Suprapubic skin (tissue), 4 donors: ENCODE results near the gene KIRREL3. TPM values are rescaled to one million over a fixed set of nuclear protein-coding genes. Genes with fewer than 3 reads are reported as not detected.

Source experiments
- DNase-seq, 2 donors: peaks; one replicate each; pipeline ENCODE4 v3.0.0-alpha.2; 2019; ENCODE audit warnings: low spot score in 2 of 2
- H3K27ac ChIP-seq: fragments of 200-600 bp; sonication (generic); one replicate; pipeline ENCODE4 v1.5.1; 2019
- H3K27me3 ChIP-seq: fragments of 200-600 bp; sonication (generic); one replicate; pipeline ENCODE4 v1.5.1; 2019
- H3K36me3 ChIP-seq: fragments of 200-600 bp; sonication (generic); one replicate; pipeline ENCODE4 v1.5.1; 2019
- H3K4me1 ChIP-seq: fragments of 200-600 bp; sonication (generic); one replicate; pipeline ENCODE4 v1.5.1; 2019
- H3K4me3 ChIP-seq: fragments of 200-600 bp; sonication (generic); one replicate; pipeline ENCODE4 v1.5.1; 2019; ENCODE audit warnings: mild to moderate bottlenecking
- H3K9me3 ChIP-seq: fragments of 200-600 bp; sonication (generic); one replicate; pipeline ENCODE4 v1.5.1; 2019
- EP300 ChIP-seq: sonication (generic); formaldehyde crosslinking; IDR thresholded peaks from one replicate; pipeline ENCODE4 v1.6.1; 2017; ENCODE audit warnings: antibody characterized with exemption
- POLR2A ChIP-seq, 2 donors: fragments of 450-650 bp; IDR thresholded peaks; one replicate each; pipeline ENCODE4 v1.6.1; 2017; ENCODE audit warnings: antibody characterized with exemption in 2 of 2, mild to moderate bottlenecking in 2 of 2, moderate library complexity in 2 of 2
- POLR2AphosphoS5 ChIP-seq, 3 donors: sonication (generic); formaldehyde crosslinking; IDR thresholded peaks; one replicate each; pipeline ENCODE4 v1.6.1; 2017; ENCODE audit warnings: antibody characterized with exemption in 3 of 3
- WGBS: methylation state at CpG from one replicate; pipeline ENCODE4 v1.1.5; 2018; 5-methylcytosine and 5-hydroxymethylcytosine counted together
- total RNA-seq, 4 donors: library from RNA; depleted of rRNA; stranded (reverse); fragments of >200 nt; gene quantifications; one replicate each; pipeline ENCODE4 v1.1.0, GENCODE V29; 2016
- TF ChIP-seq, protein P1 (sequence below), 2 donors: fragments of 200-600 bp in 1 of 2; fragments of 450-650 bp in 1 of 2; sonication (generic) in 1 of 2; IDR thresholded peaks; one replicate each; pipeline ENCODE4 v1.5.1; 2016 to 2019; ENCODE audit warnings: antibody characterized with exemption in 2 of 2, mild to moderate bottlenecking in 1 of 2, moderate library complexity in 1 of 2

The KIRREL3 gene
- total RNA-seq, 4 donors from 2014 or later: 0.17 TPM; not detected in 3

- Histone ChIP-seq H3K27me3 (no peaks in the 10 kb centered on the region), H3K4me3 (no peak overlapping the region), H3K4me1 (peaks cover 5% of the 10 kb centered on the region), H3K36me3 (no peaks in the 10 kb centered on the region), H3K9me3 (no peaks in the 10 kb centered on the region), H3K27ac (no peak overlapping the region)
- TF ChIP-seq, protein P1, sequence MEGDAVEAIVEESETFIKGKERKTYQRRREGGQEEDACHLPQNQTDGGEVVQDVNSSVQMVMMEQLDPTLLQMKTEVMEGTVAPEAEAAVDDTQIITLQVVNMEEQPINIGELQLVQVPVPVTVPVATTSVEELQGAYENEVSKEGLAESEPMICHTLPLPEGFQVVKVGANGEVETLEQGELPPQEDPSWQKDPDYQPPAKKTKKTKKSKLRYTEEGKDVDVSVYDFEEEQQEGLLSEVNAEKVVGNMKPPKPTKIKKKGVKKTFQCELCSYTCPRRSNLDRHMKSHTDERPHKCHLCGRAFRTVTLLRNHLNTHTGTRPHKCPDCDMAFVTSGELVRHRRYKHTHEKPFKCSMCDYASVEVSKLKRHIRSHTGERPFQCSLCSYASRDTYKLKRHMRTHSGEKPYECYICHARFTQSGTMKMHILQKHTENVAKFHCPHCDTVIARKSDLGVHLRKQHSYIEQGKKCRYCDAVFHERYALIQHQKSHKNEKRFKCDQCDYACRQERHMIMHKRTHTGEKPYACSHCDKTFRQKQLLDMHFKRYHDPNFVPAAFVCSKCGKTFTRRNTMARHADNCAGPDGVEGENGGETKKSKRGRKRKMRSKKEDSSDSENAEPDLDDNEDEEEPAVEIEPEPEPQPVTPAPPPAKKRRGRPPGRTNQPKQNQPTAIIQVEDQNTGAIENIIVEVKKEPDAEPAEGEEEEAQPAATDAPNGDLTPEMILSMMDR (IDR thresholded peaks at IDR 0.05): no peak
- TF ChIP-seq POLR2AphosphoS5 (IDR thresholded peaks at IDR 0.05) (no peak), EP300 (no peak), POLR2A (IDR thresholded peaks at IDR 0.05) (no peak)
- DNase-seq: no peak
- WGBS: 73% methylated on average over 12 of the region's 14 CpGs
Measured at GRCh38 chr11:126477535-126478305, 522.9 kb downstream of the KIRREL3 start.

DNA sequence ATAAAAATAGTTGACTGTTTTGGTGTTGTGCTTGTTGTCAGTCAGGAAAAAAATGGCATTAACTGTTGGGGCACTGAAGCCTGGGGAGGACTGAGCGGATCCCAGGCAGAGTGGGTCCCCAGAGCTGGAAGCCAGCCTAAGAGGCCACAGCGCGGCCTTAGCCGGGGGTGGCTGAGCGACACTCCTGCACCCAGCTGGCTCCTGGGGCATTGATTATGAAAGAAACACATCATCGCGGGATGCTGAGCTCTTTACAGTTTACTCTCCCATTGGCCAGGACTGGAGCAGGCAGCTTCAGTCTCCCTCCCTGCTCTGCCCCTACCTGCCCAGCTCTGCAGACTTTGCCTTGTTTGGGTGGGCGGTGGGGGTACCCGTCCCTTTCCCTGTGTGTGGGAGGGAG lies 523.6 kb downstream of the KIRREL3 start:
- DNase-seq: no peak
- H3K4me1 ChIP-seq: peaks cover 5% of the 10 kb centered on the region
- no peak overlapping the region for H3K27ac ChIP-seq
- 78% methylated on average over 9 of the region's 9 CpGs for WGBS
- H3K36me3 ChIP-seq: no peaks in the 10 kb centered on the region
- TF ChIP-seq POLR2AphosphoS5 (IDR thresholded peaks at IDR 0.05) (no peak), EP300 (no peak), POLR2A (IDR thresholded peaks at IDR 0.05) (no peak)
- TF ChIP-seq, protein P1 (IDR thresholded peaks at IDR 0.05): no peak
- no peaks in the 10 kb centered on the region for H3K9me3 ChIP-seq
- H3K27me3 ChIP-seq: no peaks in the 10 kb centered on the region
- H3K4me3 ChIP-seq: no peak overlapping the region

- no peaks in the 10 kb centered on the region for H3K27me3 ChIP-seq
- H3K27ac ChIP-seq: no peak overlapping the region
- no peaks in the 10 kb centered on the region for H3K36me3 ChIP-seq
- no peaks in the 10 kb centered on the region for H3K9me3 ChIP-seq
- TF ChIP-seq, protein P1 (IDR thresholded peaks at IDR 0.05): no peak
- TF ChIP-seq EP300 (no peak), POLR2AphosphoS5 (IDR thresholded peaks at IDR 0.05) (no peak), POLR2A (IDR thresholded peaks at IDR 0.05) (no peak)
- no peak for DNase-seq
- H3K4me3 ChIP-seq: no peak overlapping the region
- 76% methylated on average over 13 of the region's 15 CpGs for WGBS
- peaks cover 5% of the 10 kb centered on the region for H3K4me1 ChIP-seq
Measured at GRCh38 chr11:126476266-126476924, 524.2 kb downstream of the KIRREL3 start.

DNA sequence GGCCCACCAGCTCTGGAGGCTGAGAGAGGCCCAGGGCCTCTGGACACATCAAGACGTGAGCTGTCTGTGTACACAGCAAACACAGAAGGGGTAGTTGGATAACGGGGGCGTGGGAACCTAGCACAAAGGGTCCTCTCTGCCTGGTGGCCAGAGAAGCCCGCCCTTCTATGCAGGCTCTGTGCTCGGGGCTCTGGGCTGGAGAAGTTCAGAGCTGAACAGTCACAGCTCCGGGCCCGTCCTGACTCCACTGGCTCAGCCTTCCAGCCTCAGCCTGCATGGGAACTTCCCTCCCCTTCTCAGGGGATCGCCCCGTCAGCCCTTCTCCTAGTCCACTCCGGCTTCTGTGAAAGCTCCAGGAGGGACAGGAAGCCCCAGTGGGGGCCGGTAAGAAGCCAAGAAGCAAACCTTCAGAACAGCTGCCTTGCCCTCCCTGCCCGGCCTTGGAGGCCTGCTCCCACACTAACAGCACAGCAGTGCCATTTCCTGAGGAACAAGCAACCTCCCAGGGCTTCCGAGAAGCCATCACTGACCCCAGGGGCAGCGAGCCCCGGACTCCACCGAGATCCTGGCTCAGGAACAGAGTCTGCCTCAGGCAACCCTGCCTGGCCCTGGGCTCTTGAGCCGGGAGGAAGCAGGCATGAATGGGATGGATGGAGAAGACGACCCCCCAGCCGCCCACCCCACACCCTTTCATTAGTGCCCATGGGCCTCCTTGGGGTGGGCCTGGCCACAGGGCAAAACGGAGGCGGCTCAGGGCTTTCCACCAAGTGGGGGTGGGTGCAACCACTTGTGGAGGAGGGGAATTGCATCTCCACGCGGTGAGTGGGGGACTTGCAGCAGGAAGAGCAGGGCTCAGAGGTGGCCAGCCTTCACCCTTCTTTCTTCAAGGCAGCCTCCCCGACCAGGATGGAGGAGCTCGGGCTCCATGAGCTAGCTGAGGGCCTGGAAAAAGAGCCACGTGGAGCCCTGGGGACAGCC lies 525.3 kb downstream of the KIRREL3 start:
- no peaks in the 10 kb centered on the region for H3K27me3 ChIP-seq
- no peak overlapping the region for H3K4me3 ChIP-seq
- DNase-seq: no peak
- no peaks in the 10 kb centered on the region for H3K9me3 ChIP-seq
- WGBS: 78% methylated on average over 20 of the region's 26 CpGs
- no peaks in the 10 kb centered on the region for H3K36me3 ChIP-seq
- H3K27ac ChIP-seq: no peak overlapping the region
- peaks cover 1% of the 10 kb centered on the region for H3K4me1 ChIP-seq
- TF ChIP-seq, protein P1 (IDR thresholded peaks at IDR 0.05): no peak
- TF ChIP-seq POLR2A (IDR thresholded peaks at IDR 0.05): no peak
